Lower leg skin (tissue), 3 donors: ENCODE results near the gene EIF4EBP2.

Experiments used
- POLR2A ChIP-seq, 2 donors: fragments of 450-650 bp; IDR thresholded peaks; one replicate each; pipeline ENCODE4 v1.6.1; 2016 to 2017; ENCODE audit warnings: antibody characterized with exemption in 2 of 2, mild to moderate bottlenecking in 1 of 2, moderate library complexity in 1 of 2
- TF ChIP-seq, protein P1 (sequence below), 3 donors: fragments of 450-650 bp; IDR thresholded peaks; one replicate each; pipeline ENCODE4 v1.5.1; 2016; ENCODE audit warnings: antibody characterized with exemption in 3 of 3, mild to moderate bottlenecking in 3 of 3, moderate library complexity in 2 of 3

- TF ChIP-seq, protein P1, sequence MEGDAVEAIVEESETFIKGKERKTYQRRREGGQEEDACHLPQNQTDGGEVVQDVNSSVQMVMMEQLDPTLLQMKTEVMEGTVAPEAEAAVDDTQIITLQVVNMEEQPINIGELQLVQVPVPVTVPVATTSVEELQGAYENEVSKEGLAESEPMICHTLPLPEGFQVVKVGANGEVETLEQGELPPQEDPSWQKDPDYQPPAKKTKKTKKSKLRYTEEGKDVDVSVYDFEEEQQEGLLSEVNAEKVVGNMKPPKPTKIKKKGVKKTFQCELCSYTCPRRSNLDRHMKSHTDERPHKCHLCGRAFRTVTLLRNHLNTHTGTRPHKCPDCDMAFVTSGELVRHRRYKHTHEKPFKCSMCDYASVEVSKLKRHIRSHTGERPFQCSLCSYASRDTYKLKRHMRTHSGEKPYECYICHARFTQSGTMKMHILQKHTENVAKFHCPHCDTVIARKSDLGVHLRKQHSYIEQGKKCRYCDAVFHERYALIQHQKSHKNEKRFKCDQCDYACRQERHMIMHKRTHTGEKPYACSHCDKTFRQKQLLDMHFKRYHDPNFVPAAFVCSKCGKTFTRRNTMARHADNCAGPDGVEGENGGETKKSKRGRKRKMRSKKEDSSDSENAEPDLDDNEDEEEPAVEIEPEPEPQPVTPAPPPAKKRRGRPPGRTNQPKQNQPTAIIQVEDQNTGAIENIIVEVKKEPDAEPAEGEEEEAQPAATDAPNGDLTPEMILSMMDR (IDR thresholded peaks at IDR 0.05): no peak
- no peak for TF ChIP-seq POLR2A (IDR thresholded peaks at IDR 0.05)
Measured at GRCh38 chr10:70430493-70431445, 26.8 kb downstream of the EIF4EBP2 start.
